BE2C (cell line): ENCODE data around the gene PDE2A.

Experiments
- DNase-seq: peaks from one replicate; pipeline ENCODE4 v3.0.0-alpha.2; 2020
- H3K27me3 ChIP-seq: fragments of 250-450 bp; sonication (Bioruptor Pico); 2 replicates; pipeline ENCODE4 v1.5.1; 2020; ENCODE audit warnings: mild to moderate bottlenecking
- H3K36me3 ChIP-seq: fragments of 250-450 bp; sonication (Bioruptor Pico); 2 replicates; pipeline ENCODE4 v1.5.1; 2020; ENCODE audit warnings: mild to moderate bottlenecking
- H3K4me1 ChIP-seq: fragments of 250-450 bp; sonication (Bioruptor Pico); 2 replicates; pipeline ENCODE4 v1.5.1; 2020
- H3K4me3 ChIP-seq: 2 replicates; pipeline ENCODE4 v1.5.1; 2011; ENCODE audit warnings: low read depth, low read length
- H3K9me3 ChIP-seq: fragments of 250-450 bp; sonication (Bioruptor Pico); 2 replicates; pipeline ENCODE4 v1.5.1; 2020
- TF ChIP-seq, protein P1 (sequence below): IDR thresholded peaks from 2 replicates; pipeline ENCODE4 v1.5.1; 2012; ENCODE audit warnings: mild to moderate bottlenecking, low read depth, low read length

The PDE2A gene

GRCh38 chr11:72624496-72625201 is 49.6 kb downstream of the PDE2A start:
- TF ChIP-seq, protein P1, sequence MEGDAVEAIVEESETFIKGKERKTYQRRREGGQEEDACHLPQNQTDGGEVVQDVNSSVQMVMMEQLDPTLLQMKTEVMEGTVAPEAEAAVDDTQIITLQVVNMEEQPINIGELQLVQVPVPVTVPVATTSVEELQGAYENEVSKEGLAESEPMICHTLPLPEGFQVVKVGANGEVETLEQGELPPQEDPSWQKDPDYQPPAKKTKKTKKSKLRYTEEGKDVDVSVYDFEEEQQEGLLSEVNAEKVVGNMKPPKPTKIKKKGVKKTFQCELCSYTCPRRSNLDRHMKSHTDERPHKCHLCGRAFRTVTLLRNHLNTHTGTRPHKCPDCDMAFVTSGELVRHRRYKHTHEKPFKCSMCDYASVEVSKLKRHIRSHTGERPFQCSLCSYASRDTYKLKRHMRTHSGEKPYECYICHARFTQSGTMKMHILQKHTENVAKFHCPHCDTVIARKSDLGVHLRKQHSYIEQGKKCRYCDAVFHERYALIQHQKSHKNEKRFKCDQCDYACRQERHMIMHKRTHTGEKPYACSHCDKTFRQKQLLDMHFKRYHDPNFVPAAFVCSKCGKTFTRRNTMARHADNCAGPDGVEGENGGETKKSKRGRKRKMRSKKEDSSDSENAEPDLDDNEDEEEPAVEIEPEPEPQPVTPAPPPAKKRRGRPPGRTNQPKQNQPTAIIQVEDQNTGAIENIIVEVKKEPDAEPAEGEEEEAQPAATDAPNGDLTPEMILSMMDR, result no peak
- H3K36me3 ChIP-seq, result peaks cover 26% of the 10 kb centered on the region
- no peak for DNase-seq
- no peaks in the 10 kb centered on the region for H3K9me3 ChIP-seq
- no peak overlapping the region for H3K4me3 ChIP-seq
- peaks cover 18% of the 10 kb centered on the region for H3K4me1 ChIP-seq
- H3K27me3 ChIP-seq, result no peaks in the 10 kb centered on the region

GRCh38 chr11:72623052-72623451 is 51.2 kb downstream of the PDE2A start:
- peaks cover 8% of the 10 kb centered on the region for H3K4me1 ChIP-seq
- TF ChIP-seq, protein P1, result no peak
- H3K36me3 ChIP-seq, result peaks cover 18% of the 10 kb centered on the region
- no peak for DNase-seq
- no peak overlapping the region for H3K4me3 ChIP-seq
- H3K27me3 ChIP-seq, result no peaks in the 10 kb centered on the region
- H3K9me3 ChIP-seq, result no peaks in the 10 kb centered on the region

DNA sequence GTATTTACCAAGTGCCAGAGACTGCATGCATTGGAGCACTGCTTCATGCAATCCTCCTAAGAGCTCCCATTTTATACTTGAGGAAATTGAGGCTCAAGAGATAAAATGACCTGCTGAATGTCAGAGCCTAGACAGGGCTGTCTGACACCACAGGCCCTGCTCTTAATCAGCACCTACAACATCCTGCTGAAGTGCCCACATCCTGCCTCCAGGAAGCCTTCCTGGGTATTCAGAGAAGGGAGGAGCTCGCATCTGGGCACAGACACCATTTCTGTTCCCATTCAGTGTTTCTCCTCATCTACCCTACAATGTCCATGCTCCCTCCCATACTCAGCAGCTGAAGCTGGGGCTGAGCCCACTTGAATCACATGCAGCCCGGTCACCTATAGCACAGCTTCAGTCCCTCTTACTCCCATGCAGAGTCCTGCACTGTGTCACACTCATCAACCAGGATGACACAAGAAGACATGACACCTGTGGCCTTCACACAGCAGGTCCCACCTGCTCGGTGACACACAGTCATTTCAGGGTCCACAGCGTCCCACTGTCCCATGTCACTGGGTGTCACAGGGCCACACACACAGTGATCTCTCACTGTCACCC is 53.1 kb downstream of the PDE2A start:
- Histone ChIP-seq H3K4me1 (peaks cover 6% of the 10 kb centered on the region), H3K27me3 (no peaks in the 10 kb centered on the region), H3K4me3 (no peak overlapping the region)

DNA sequence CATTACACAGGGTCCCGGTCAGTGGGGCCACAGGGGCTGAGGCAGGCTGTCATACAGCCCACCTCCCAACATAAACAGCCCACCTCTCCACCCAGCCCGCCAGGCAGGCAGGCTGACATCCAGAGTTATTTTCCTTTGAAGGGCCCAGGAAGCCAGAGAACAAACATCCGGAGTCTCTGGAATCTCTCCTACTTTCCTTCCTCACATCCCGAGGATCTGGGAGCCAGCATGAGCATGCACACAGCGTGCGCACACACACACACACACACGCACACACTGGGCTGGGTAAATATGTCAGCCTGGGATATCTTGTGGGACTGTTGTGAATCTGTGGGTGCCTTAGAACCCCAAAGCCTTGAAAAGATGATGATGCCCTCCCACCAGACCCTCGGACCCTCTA is 55.4 kb downstream of the PDE2A start:
- DNase-seq, result no peak
- Histone ChIP-seq H3K27me3 (no peaks in the 10 kb centered on the region), H3K4me1 (peaks cover 16% of the 10 kb centered on the region), H3K4me3 (no peak overlapping the region), H3K36me3 (peaks cover 7% of the 10 kb centered on the region), H3K9me3 (no peaks in the 10 kb centered on the region)
- TF ChIP-seq, protein P1, result no peak

More for the DNA sequence above, 53.1 kb downstream of the PDE2A start:
- TF ChIP-seq, protein P1, result no peak
- Histone ChIP-seq H3K36me3 (peaks cover 14% of the 10 kb centered on the region), H3K9me3 (no peaks in the 10 kb centered on the region)
- DNase-seq, result no peak

- H3K36me3 ChIP-seq, result peaks cover 7% of the 10 kb centered on the region
- TF ChIP-seq, protein P1, result no peak
- no peak for DNase-seq
- no peaks in the 10 kb centered on the region for H3K27me3 ChIP-seq
- H3K4me1 ChIP-seq, result peaks cover 16% of the 10 kb centered on the region
- H3K4me3 ChIP-seq, result no peak overlapping the region
- no peaks in the 10 kb centered on the region for H3K9me3 ChIP-seq
Measured at GRCh38 chr11:72617080-72617762, 57.0 kb downstream of the PDE2A start.

GRCh38 chr11:72616655-72617054 is 57.6 kb downstream of the PDE2A start:
- Histone ChIP-seq H3K27me3 (no peaks in the 10 kb centered on the region), H3K4me1 (peaks cover 16% of the 10 kb centered on the region), H3K4me3 (no peak overlapping the region), H3K9me3 (no peaks in the 10 kb centered on the region), H3K36me3 (peaks cover 10% of the 10 kb centered on the region)
- TF ChIP-seq, protein P1, result no peak
- no peak for DNase-seq
